ENCODE measurements around the gene GIGYF2.

The GIGYF2 gene

DNA sequence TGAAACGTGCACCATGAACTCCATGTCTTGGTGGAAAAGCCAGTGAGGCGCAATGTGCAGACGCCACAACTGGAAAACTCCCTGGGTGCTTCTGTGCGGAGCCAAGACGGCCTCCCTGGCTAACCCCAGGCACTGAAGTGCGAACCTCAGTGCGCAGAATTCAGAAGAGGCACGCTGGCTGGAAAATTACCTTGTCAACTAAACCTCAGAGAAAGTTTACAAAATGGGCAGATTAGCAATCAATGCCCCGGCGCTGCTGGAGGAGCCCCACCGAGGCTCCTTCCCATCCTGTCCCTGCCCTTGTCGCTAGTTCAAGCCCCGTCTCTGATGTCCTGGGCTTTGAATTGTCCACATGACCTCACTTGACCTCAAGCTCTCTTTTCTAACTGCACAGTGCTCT is 195.1 kb downstream of the GIGYF2 start:
- Histone ChIP-seq H3K27ac (replicated peaks) (no peak overlapping the region), H3K27me3 (ENCODE audit: insufficient read depth, poor library complexity, severe bottlenecking) (peaks cover 3% of the 10 kb centered on the region), H3K4me3 (replicated peaks; ENCODE audit: insufficient read depth, low read length) (no peak overlapping the region)
- no peak for DNase-seq (ENCODE audit: low read depth in 1 of 2, low spot score in 1 of 2)
- no peak for TF ChIP-seq SPI1 (IDR thresholded peaks at IDR 0.05; ENCODE audit: borderline replicate concordance, low read depth)

DNA sequence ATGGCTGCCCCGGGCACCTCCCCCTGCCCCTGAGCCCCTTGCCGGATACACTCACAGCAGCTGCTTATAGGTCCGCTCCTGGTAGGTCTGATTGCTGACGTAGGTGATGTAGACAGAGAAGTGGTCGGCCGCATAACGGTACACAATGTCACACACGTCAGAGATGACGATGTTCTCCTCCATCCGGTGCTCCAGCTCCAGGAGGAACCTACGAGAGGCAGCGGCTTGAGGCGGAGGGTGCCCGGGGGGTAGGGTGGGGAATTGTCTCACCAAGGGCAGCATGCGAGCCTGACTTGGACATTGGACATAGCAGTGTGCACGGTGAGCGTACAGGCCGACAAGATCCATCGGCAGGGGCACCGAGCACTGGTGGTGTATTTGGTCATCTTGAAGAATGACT is 195.7 kb downstream of the GIGYF2 start:
- no peak overlapping the region for H3K27ac ChIP-seq (replicated peaks)
- TF ChIP-seq REST (IDR thresholded peaks at IDR 0.05; ENCODE audit: insufficient replicate concordance, low read depth), result no peak
- no peak for TF ChIP-seq POLR2AphosphoS5 (IDR thresholded peaks at IDR 0.05; ENCODE audit: low read depth)
- TF ChIP-seq SPI1 (IDR thresholded peaks at IDR 0.05; ENCODE audit: borderline replicate concordance, low read depth), result no peak
- no peak for TF ChIP-seq GABPA (IDR thresholded peaks at IDR 0.05; ENCODE audit: low read depth)
- TF ChIP-seq CTCF (IDR thresholded peaks at IDR 0.05; ENCODE audit: insufficient read depth, low read length), result no peak
- no peak for DNase-seq (ENCODE audit: low read depth in 1 of 2, low spot score in 1 of 2)
- no peak overlapping the region for H3K4me3 ChIP-seq (replicated peaks; ENCODE audit: insufficient read depth, low read length)
- H3K27me3 ChIP-seq (ENCODE audit: insufficient read depth, poor library complexity, severe bottlenecking), result peaks cover 3% of the 10 kb centered on the region

DNA sequence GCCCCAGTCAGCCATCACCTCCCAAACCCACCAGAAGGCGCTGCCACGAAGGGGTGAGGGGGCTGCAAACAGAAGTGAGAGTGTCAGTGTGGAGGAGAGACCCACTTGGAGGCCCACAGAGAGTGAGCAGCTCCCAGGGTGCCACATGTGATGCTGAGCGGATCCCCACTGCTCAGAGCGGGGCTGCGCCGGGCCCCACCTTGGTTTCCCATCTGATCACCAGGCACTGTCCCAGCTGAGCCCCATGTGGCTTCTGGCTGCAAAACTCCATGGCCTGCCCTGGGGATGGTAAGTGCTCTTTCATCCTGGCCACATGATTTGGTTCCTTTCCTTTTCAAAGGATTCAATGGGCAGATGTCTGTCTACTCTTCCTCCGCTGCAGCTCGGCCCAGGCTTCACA is 196.7 kb downstream of the GIGYF2 start:
- TF ChIP-seq SPI1 (IDR thresholded peaks at IDR 0.05; ENCODE audit: borderline replicate concordance, low read depth) (no peak), POLR2AphosphoS5 (IDR thresholded peaks at IDR 0.05; ENCODE audit: low read depth) (no peak), CTCF (IDR thresholded peaks at IDR 0.05; ENCODE audit: insufficient read depth, low read length) (no peak), REST (IDR thresholded peaks at IDR 0.05; ENCODE audit: insufficient replicate concordance, low read depth) (no peak), GABPA (IDR thresholded peaks at IDR 0.05; ENCODE audit: low read depth) (no peak)
- no peak for DNase-seq (ENCODE audit: low read depth in 1 of 2, low spot score in 1 of 2)
- Histone ChIP-seq H3K4me3 (replicated peaks; ENCODE audit: insufficient read depth, low read length) (no peak overlapping the region), H3K27me3 (ENCODE audit: insufficient read depth, poor library complexity, severe bottlenecking) (peaks cover 3% of the 10 kb centered on the region), H3K27ac (replicated peaks) (no peak overlapping the region)

DNA sequence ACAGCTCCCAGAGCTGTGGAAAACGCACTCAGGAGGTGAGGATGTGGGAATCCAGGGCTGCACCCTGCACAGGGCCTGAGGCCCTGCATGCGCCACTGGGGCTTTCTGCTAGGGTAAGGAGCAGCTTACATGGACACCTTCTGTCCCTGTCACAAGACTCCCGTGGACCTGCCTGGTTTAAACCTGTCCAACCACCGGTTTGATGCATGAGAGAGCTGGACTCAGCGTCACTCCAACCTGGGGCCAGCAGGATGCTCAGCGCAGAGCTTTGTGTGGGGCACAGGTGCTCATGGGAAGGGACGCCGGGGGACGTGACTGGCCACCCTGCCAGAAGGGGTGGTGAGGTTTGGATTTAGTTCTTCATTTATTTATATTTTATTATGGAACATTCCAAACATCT is 197.1 kb downstream of the GIGYF2 start:
- Histone ChIP-seq H3K27me3 (ENCODE audit: insufficient read depth, poor library complexity, severe bottlenecking) (peaks cover 3% of the 10 kb centered on the region), H3K4me3 (replicated peaks; ENCODE audit: insufficient read depth, low read length) (no peak overlapping the region), H3K27ac (replicated peaks) (no peak overlapping the region)
- DNase-seq (ENCODE audit: low read depth in 1 of 2, low spot score in 1 of 2), result no peak
- TF ChIP-seq GABPA (IDR thresholded peaks at IDR 0.05; ENCODE audit: low read depth) (no peak), POLR2AphosphoS5 (IDR thresholded peaks at IDR 0.05; ENCODE audit: low read depth) (no peak), SPI1 (IDR thresholded peaks at IDR 0.05; ENCODE audit: borderline replicate concordance, low read depth) (no peak), CTCF (IDR thresholded peaks at IDR 0.05; ENCODE audit: insufficient read depth, low read length) (no peak), REST (IDR thresholded peaks at IDR 0.05; ENCODE audit: insufficient replicate concordance, low read depth) (no peak)
